ENCODE results near the gene RTEL1.

The RTEL1 gene

GRCh38 chr20:63733579-63734081 lies 75.5 kb downstream of the RTEL1 start:
- no peak for TF ChIP-seq CTCF (IDR thresholded peaks at IDR 0.05; ENCODE audit: insufficient read depth, low read length, missing control alignments)
- H3K4me3 ChIP-seq (ENCODE audit: low read depth, low read length), result no peak overlapping the region
- no peak for DNase-seq (ENCODE audit: low read depth, low spot score)
- ChIA-PET CTCF (no interaction called here), POLR2A (no interaction called here)

- POLR2A ChIA-PET, result no interaction called here
- CTCF ChIA-PET, result no interaction called here
- TF ChIP-seq CTCF (IDR thresholded peaks at IDR 0.05; ENCODE audit: insufficient read depth, low read length, missing control alignments), result no peak
- no peak overlapping the region for H3K4me3 ChIP-seq (ENCODE audit: low read depth, low read length)
- DNase-seq (ENCODE audit: low read depth, low spot score), result no peak
Measured at GRCh38 chr20:63734111-63734945, 76.2 kb downstream of the RTEL1 start.

- ChIA-PET CTCF (no interaction called here), POLR2A (interaction anchor here (0.7 kb wide), 1 partner anchor 10 kb away, joined by 3 read pairs; no protein-coding TSS in a partner anchor)
Measured at GRCh38 chr20:63734946-63735858, 77.1 kb downstream of the RTEL1 start.

GRCh38 chr20:63735859-63736718 lies 78.0 kb downstream of the RTEL1 start, which contains the start of gene LIME1:
Gene LIME1, plus strand, starts transcription at chr20:63736664. Its CDS starts 886 bp downstream, at chr20:63737550.
- ChIA-PET POLR2A (interaction anchor here (0.7 to 1.8 kb wide), 3 partner anchors 9 to 129 kb away, joined by 3 to 4 read pairs (median 4); partner anchors contain the start of genes ARFRP1, TPD52L2 and ZGPAT), CTCF (no interaction called here)
- no peak for DNase-seq (ENCODE audit: low read depth, low spot score)
- H3K4me3 ChIP-seq (ENCODE audit: low read depth, low read length), result no peak within 1 kb of the TSS
- no peak for TF ChIP-seq CTCF (IDR thresholded peaks at IDR 0.05; ENCODE audit: insufficient read depth, low read length, missing control alignments)

More at GRCh38 chr20:63734946-63735858, 77.1 kb downstream of the RTEL1 start:
- no peak for DNase-seq (ENCODE audit: low read depth, low spot score)
- no peak overlapping the region for H3K4me3 ChIP-seq (ENCODE audit: low read depth, low read length)
- no peak for TF ChIP-seq CTCF (IDR thresholded peaks at IDR 0.05; ENCODE audit: insufficient read depth, low read length, missing control alignments)

- DNase-seq (ENCODE audit: low read depth, low spot score), result no peak
- H3K4me3 ChIP-seq (ENCODE audit: low read depth, low read length), result no peak overlapping the region
- ChIA-PET POLR2A (interaction anchor here (1.3 to 1.8 kb wide), 2 partner anchors 29 to 128 kb away, joined by 4 read pairs; partner anchors contain the start of genes ARFRP1, TPD52L2 and ZGPAT), CTCF (no interaction called here)
- TF ChIP-seq CTCF (IDR thresholded peaks at IDR 0.05; ENCODE audit: insufficient read depth, low read length, missing control alignments), result no peak
Measured at GRCh38 chr20:63736893-63737694, 79.0 kb downstream of the RTEL1 start.

Data from AG04449 (cell line).